ACC112 (cell line): ENCODE data around the gene ATP5PO.
"Not testable (repeated sequence)": the region's sequence is repeated elsewhere in the genome, so short reads cannot be mapped to it uniquely, and the experiment has no call there.

Source experiments
- H2AFZ ChIP-seq: fragments of 200-600 bp; sonication (generic); one replicate; pipeline ENCODE4 v1.6.0; 2017; ENCODE audit warnings: antibody characterized with exemption, low read length; ENCODE audit not compliant: unreplicated experiment
- H3K27ac ChIP-seq: fragments of 200-600 bp; sonication (generic); 2 replicates; pipeline ENCODE4 v1.5.1; 2014; ENCODE audit warnings: low read depth, mild to moderate bottlenecking, antibody characterized with exemption, low read length, moderate library complexity
- H3K27me3 ChIP-seq: fragments of 200-600 bp; sonication (generic); 2 replicates; pipeline ENCODE4 v1.6.1; 2014; ENCODE audit warnings: mild to moderate bottlenecking, antibody characterized with exemption, low read length, moderate library complexity, mixed read lengths; ENCODE audit not compliant: insufficient read depth
- H3K36me3 ChIP-seq: fragments of 200-600 bp; sonication (generic); 2 replicates; pipeline ENCODE4 v1.6.1; 2016; ENCODE audit warnings: mild to moderate bottlenecking, antibody characterized with exemption, low read length, moderate library complexity, mixed read lengths; ENCODE audit not compliant: insufficient read depth
- H3K4me1 ChIP-seq: fragments of 200-600 bp; sonication (generic); one replicate; pipeline ENCODE4 v1.6.1; 2016; ENCODE audit warnings: low read length, mixed read lengths; ENCODE audit not compliant: insufficient read depth, unreplicated experiment, control insufficient read depth
- H3K4me3 ChIP-seq: fragments of 200-600 bp; sonication (generic); 2 replicates; pipeline ENCODE4 v1.5.1; 2014; ENCODE audit warnings: mild to moderate bottlenecking, low read depth, low read length
- H3K79me2 ChIP-seq: fragments of 200-600 bp; sonication (generic); one replicate; pipeline ENCODE4 v1.6.0; 2016; ENCODE audit warnings: low read length; ENCODE audit not compliant: control insufficient read depth, unreplicated experiment, insufficient read depth

The ATP5PO gene

GRCh38 chr21:33869873-33870272 lies 45.7 kb downstream of the ATP5PO start:
- Histone ChIP-seq H3K4me1 (no peaks in the 10 kb centered on the region), H3K79me2 (no peaks in the 10 kb centered on the region), H2AFZ (no peak overlapping the region), H3K27ac (no peak overlapping the region), H3K4me3 (no peak overlapping the region), H3K27me3 (no peaks in the 10 kb centered on the region), H3K36me3 (no peaks in the 10 kb centered on the region)

- not testable (repeated sequence) for H3K27ac ChIP-seq, H3K79me2 ChIP-seq, H3K27me3 ChIP-seq, H3K36me3 ChIP-seq, H2AFZ ChIP-seq, H3K4me3 ChIP-seq, H3K4me1 ChIP-seq
Measured at GRCh38 chr21:33867868-33868267, 47.7 kb downstream of the ATP5PO start.

GRCh38 chr21:33866826-33867225 lies 48.8 kb downstream of the ATP5PO start:
- no peak overlapping the region for H2AFZ ChIP-seq
- H3K79me2 ChIP-seq, result no peaks in the 10 kb centered on the region
- H3K4me1 ChIP-seq, result no peaks in the 10 kb centered on the region
- H3K4me3 ChIP-seq, result no peak overlapping the region
- H3K36me3 ChIP-seq, result no peaks in the 10 kb centered on the region
- H3K27me3 ChIP-seq, result no peaks in the 10 kb centered on the region
- H3K27ac ChIP-seq, result no peak overlapping the region

- no peak overlapping the region for H2AFZ ChIP-seq
- H3K36me3 ChIP-seq, result no peaks in the 10 kb centered on the region
- H3K4me1 ChIP-seq, result no peaks in the 10 kb centered on the region
- H3K27me3 ChIP-seq, result no peaks in the 10 kb centered on the region
- H3K79me2 ChIP-seq, result no peaks in the 10 kb centered on the region
- no peak overlapping the region for H3K27ac ChIP-seq
- no peak overlapping the region for H3K4me3 ChIP-seq
Measured at GRCh38 chr21:33865996-33866575, 49.5 kb downstream of the ATP5PO start.

- H3K4me3 ChIP-seq, result no peak overlapping the region
Measured at GRCh38 chr21:33865176-33865575, 50.4 kb downstream of the ATP5PO start.

GRCh38 chr21:33864150-33864549 lies 51.5 kb downstream of the ATP5PO start:
- H3K4me3 ChIP-seq, result no peak overlapping the region
- H3K79me2 ChIP-seq, result no peaks in the 10 kb centered on the region
- H3K27ac ChIP-seq, result no peak overlapping the region
- no peak overlapping the region for H2AFZ ChIP-seq
- no peaks in the 10 kb centered on the region for H3K4me1 ChIP-seq
- no peaks in the 10 kb centered on the region for H3K36me3 ChIP-seq
- no peaks in the 10 kb centered on the region for H3K27me3 ChIP-seq

More at GRCh38 chr21:33865176-33865575, 50.4 kb downstream of the ATP5PO start:
- H3K4me1 ChIP-seq, result no peaks in the 10 kb centered on the region
- H3K27ac ChIP-seq, result no peak overlapping the region
- H3K36me3 ChIP-seq, result no peaks in the 10 kb centered on the region
- H2AFZ ChIP-seq, result no peak overlapping the region
- H3K79me2 ChIP-seq, result no peaks in the 10 kb centered on the region
- no peaks in the 10 kb centered on the region for H3K27me3 ChIP-seq

- H3K79me2 ChIP-seq, H2AFZ ChIP-seq, H3K27ac ChIP-seq, H3K27me3 ChIP-seq, H3K36me3 ChIP-seq, H3K4me1 ChIP-seq, H3K4me3 ChIP-seq: not testable (repeated sequence)
Measured at GRCh38 chr21:33863191-33863590, 52.4 kb downstream of the ATP5PO start.

GRCh38 chr21:33861125-33861524 lies 54.5 kb downstream of the ATP5PO start:
- Histone ChIP-seq H3K27me3 (no peaks in the 10 kb centered on the region), H3K36me3 (no peaks in the 10 kb centered on the region), H2AFZ (no peak overlapping the region), H3K27ac (no peak overlapping the region), H3K4me1 (no peaks in the 10 kb centered on the region), H3K79me2 (no peaks in the 10 kb centered on the region), H3K4me3 (no peak overlapping the region)

GRCh38 chr21:33860332-33860879 lies 55.2 kb downstream of the ATP5PO start:
- Histone ChIP-seq H3K4me3 (no peak overlapping the region), H3K4me1 (no peaks in the 10 kb centered on the region), H3K79me2 (no peaks in the 10 kb centered on the region), H2AFZ (no peak overlapping the region), H3K27me3 (no peaks in the 10 kb centered on the region), H3K27ac (no peak overlapping the region), H3K36me3 (no peaks in the 10 kb centered on the region)

GRCh38 chr21:33859373-33860102 lies 56.1 kb downstream of the ATP5PO start:
- Histone ChIP-seq H3K27ac (no peak overlapping the region), H3K36me3 (no peaks in the 10 kb centered on the region), H3K4me1 (peaks cover 4% of the 10 kb centered on the region), H3K4me3 (no peak overlapping the region), H2AFZ (no peak overlapping the region), H3K27me3 (no peaks in the 10 kb centered on the region), H3K79me2 (no peaks in the 10 kb centered on the region)
